Measurements from ENCODE around the gene SCFD2.

The SCFD2 gene

GRCh38 chr4:52945326-52945898, 420.4 kb downstream of the SCFD2 start:
- in situ Hi-C loops (cut with HindIII; ENCODE audit: low sequenced_read_pairs): no loop called here
- TF ChIP-seq, protein P1, sequence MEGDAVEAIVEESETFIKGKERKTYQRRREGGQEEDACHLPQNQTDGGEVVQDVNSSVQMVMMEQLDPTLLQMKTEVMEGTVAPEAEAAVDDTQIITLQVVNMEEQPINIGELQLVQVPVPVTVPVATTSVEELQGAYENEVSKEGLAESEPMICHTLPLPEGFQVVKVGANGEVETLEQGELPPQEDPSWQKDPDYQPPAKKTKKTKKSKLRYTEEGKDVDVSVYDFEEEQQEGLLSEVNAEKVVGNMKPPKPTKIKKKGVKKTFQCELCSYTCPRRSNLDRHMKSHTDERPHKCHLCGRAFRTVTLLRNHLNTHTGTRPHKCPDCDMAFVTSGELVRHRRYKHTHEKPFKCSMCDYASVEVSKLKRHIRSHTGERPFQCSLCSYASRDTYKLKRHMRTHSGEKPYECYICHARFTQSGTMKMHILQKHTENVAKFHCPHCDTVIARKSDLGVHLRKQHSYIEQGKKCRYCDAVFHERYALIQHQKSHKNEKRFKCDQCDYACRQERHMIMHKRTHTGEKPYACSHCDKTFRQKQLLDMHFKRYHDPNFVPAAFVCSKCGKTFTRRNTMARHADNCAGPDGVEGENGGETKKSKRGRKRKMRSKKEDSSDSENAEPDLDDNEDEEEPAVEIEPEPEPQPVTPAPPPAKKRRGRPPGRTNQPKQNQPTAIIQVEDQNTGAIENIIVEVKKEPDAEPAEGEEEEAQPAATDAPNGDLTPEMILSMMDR (IDR thresholded peaks at IDR 0.05; ENCODE audit: low read depth, low read length, missing control alignments): no peak

GRCh38 chr4:52943677-52944076, 422.2 kb downstream of the SCFD2 start:
- no peak overlapping the region for H3K4me3 ChIP-seq (ENCODE audit: low read depth, low read length)
- no peak for DNase-seq (ENCODE audit: low read depth)
- in situ Hi-C loops (cut with HindIII; ENCODE audit: low sequenced_read_pairs): no loop called here
- TF ChIP-seq, protein P1 (IDR thresholded peaks at IDR 0.05; ENCODE audit: low read depth, low read length, missing control alignments): no peak

More at GRCh38 chr4:52945326-52945898, 420.4 kb downstream of the SCFD2 start:
- DNase-seq (ENCODE audit: low read depth): no peak
- H3K4me3 ChIP-seq (ENCODE audit: low read depth, low read length): no peak overlapping the region

- no peak overlapping the region for H3K4me3 ChIP-seq (ENCODE audit: low read depth, low read length)
- in situ Hi-C loops (cut with HindIII; ENCODE audit: low sequenced_read_pairs): no loop called here
- DNase-seq (ENCODE audit: low read depth): no peak
- TF ChIP-seq, protein P1 (IDR thresholded peaks at IDR 0.05; ENCODE audit: low read depth, low read length, missing control alignments): no peak
Observed at GRCh38 chr4:52942936-52943335, 422.9 kb downstream of the SCFD2 start.

GRCh38 chr4:52941450-52941849, 424.4 kb downstream of the SCFD2 start:
- TF ChIP-seq, protein P1 (IDR thresholded peaks at IDR 0.05; ENCODE audit: low read depth, low read length, missing control alignments): no peak
- in situ Hi-C loops (cut with HindIII; ENCODE audit: low sequenced_read_pairs): no loop called here
- no peak for DNase-seq (ENCODE audit: low read depth)
- H3K4me3 ChIP-seq (ENCODE audit: low read depth, low read length): no peak overlapping the region

DNA sequence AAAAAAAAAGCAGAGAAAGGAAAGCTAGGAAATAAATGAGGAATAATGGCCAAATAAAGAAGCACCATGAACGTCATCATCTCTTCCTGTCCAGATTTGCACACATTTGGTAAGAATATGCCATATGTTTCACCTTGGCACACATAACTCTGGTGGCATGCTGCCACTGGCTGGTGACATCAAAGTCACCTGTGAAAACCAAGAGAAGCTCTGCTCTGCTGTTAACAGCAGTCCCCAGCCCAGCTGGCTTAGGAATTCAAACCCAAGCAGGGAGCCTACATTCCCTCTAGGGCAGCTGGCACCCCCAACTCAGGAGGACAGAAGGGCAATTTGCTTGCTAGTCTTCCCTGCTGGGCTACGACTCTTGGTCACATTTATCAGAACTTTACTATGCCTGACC, 426.1 kb downstream of the SCFD2 start:
- in situ Hi-C loops (cut with HindIII; ENCODE audit: low sequenced_read_pairs): no loop called here
- TF ChIP-seq, protein P1 (IDR thresholded peaks at IDR 0.05; ENCODE audit: low read depth, low read length, missing control alignments): no peak
- H3K4me3 ChIP-seq (ENCODE audit: low read depth, low read length): no peak overlapping the region
- DNase-seq (ENCODE audit: low read depth): no peak

- DNase-seq (ENCODE audit: low read depth): no peak
- TF ChIP-seq, protein P1 (IDR thresholded peaks at IDR 0.05; ENCODE audit: low read depth, low read length, missing control alignments): no peak
- no peak overlapping the region for H3K4me3 ChIP-seq (ENCODE audit: low read depth, low read length)
- in situ Hi-C loops (cut with HindIII; ENCODE audit: low sequenced_read_pairs): no loop called here
Observed at GRCh38 chr4:52939325-52939724, 426.5 kb downstream of the SCFD2 start.
